GM12865 (cell line): Measurements from ENCODE around the gene VMO1.

Source experiments
- DNase-seq: peaks from one replicate; pipeline ENCODE4 v3.0.0; 2010; ENCODE audit warnings: low read depth
- H3K4me3 ChIP-seq: 2 replicates; pipeline ENCODE4 v1.5.1; 2011; ENCODE audit warnings: mild to moderate bottlenecking, low read depth, low read length, control low read depth
- CTCF ChIP-seq: IDR thresholded peaks from 2 replicates; pipeline ENCODE4 v1.5.1; 2011; ENCODE audit warnings: low read length, control low read depth, low read depth, inconsistent platforms; ENCODE audit not compliant: insufficient read depth; ENCODE audit errors: missing control alignments

Gene VMO1

GRCh38 chr17:4772235-4772613 lies 13.9 kb downstream of the VMO1 start:
- no peak for DNase-seq
- TF ChIP-seq CTCF: no peak
- H3K4me3 ChIP-seq: no peak overlapping the region

- TF ChIP-seq CTCF: no peak
- H3K4me3 ChIP-seq: no peak within 1 kb of the TSS
- no peak for DNase-seq
Observed at GRCh38 chr17:4771519-4772234, 14.5 kb downstream of the VMO1 start, which contains the start of gene TM4SF5. TSS of gene TM4SF5 (plus strand) at chr17:4771886. CDS start at chr17:4771923, 37 bp downstream.

- no peak for TF ChIP-seq CTCF
- no peak for DNase-seq
- H3K4me3 ChIP-seq: no peak overlapping the region
Observed at GRCh38 chr17:4769628-4770027, 16.5 kb downstream of the VMO1 start.

- TF ChIP-seq CTCF: no peak
- DNase-seq: no peak
Observed at GRCh38 chr17:4768298-4768697, 17.9 kb downstream of the VMO1 start.

GRCh38 chr17:4766723-4767122 lies 19.4 kb downstream of the VMO1 start:
- TF ChIP-seq CTCF: no peak
- H3K4me3 ChIP-seq: no peak overlapping the region
- no peak for DNase-seq

More at GRCh38 chr17:4768298-4768697, 17.9 kb downstream of the VMO1 start:
- no peak overlapping the region for H3K4me3 ChIP-seq

GRCh38 chr17:4766201-4766600 lies 20.0 kb downstream of the VMO1 start:
- no peak for DNase-seq
- TF ChIP-seq CTCF: no peak
- H3K4me3 ChIP-seq: no peak overlapping the region

- TF ChIP-seq CTCF: no peak
- no peak overlapping the region for H3K4me3 ChIP-seq
- DNase-seq: no peak
Observed at GRCh38 chr17:4764595-4764994, 21.6 kb downstream of the VMO1 start.
